ENCODE measurements around the gene TBL1X. TPM values are rescaled to one million over a fixed set of nuclear protein-coding genes. Genes with fewer than 3 reads are reported as not detected.

Gene TBL1X
- total RNA-seq, 1 experiment from 2014 or later, result 31.9 TPM

GRCh38 chrX:9582956-9583355 is 118.1 kb downstream of the TBL1X start:
- ATAC-seq (no peak), DNase-seq (no peak)
- Histone ChIP-seq H4K20me1 (ENCODE audit: low read length) (no peaks in the 10 kb centered on the region), H3K36me3 (ENCODE audit: low read depth, low read length) (no peaks in the 10 kb centered on the region), H3K9me2 (replicated peaks; ENCODE audit: low read length) (no peaks in the 10 kb centered on the region), H2AFZ (ENCODE audit: low read length) (no peak overlapping the region), H3F3A (ENCODE audit: low read length, unreplicated experiment) (no peaks in the 10 kb centered on the region), H3K27me3 (ENCODE audit: low read length) (no peaks in the 10 kb centered on the region), H3K9ac (ENCODE audit: low read length) (no peak overlapping the region), H3K27ac (ENCODE audit: low read length) (no peak overlapping the region), H3K9me3 (ENCODE audit: low read length) (no peaks in the 10 kb centered on the region), H3K4me2 (ENCODE audit: low read length) (no peak overlapping the region), H3K79me2 (ENCODE audit: low read length) (peaks cover 37% of the 10 kb centered on the region), H3K4me3 (ENCODE audit: low read length) (no peak overlapping the region), H3K4me1 (ENCODE audit: insufficient read depth, low read length) (no peaks in the 10 kb centered on the region)
- intact Hi-C loops (cut with micrococcal nuclease), result no loop called here
- TF ChIP-seq CTCF (conservative IDR thresholded peaks at IDR 0.05; ENCODE audit: low read depth, low read length) (no peak), EZH2phosphoT487 (IDR thresholded peaks at IDR 0.05; ENCODE audit: borderline replicate concordance, low read length) (no peak), EZH2 (IDR thresholded peaks at IDR 0.05; ENCODE audit: low read length, unreplicated experiment) (no peak)
- no TSS peak for BruUV-seq (replicated peaks)
- ChIA-PET POLR2A (ENCODE audit: unreplicated experiment) (no interaction called here), CTCF (no interaction called here)

GRCh38 chrX:9586992-9587392 is 122.1 kb downstream of the TBL1X start:
- TF ChIP-seq CTCF (conservative IDR thresholded peaks at IDR 0.05; ENCODE audit: low read depth, low read length), result no peak
- no peak for TF ChIP-seq EZH2phosphoT487 (IDR thresholded peaks at IDR 0.05; ENCODE audit: borderline replicate concordance, low read length)
- no peak for TF ChIP-seq EZH2 (IDR thresholded peaks at IDR 0.05; ENCODE audit: low read length, unreplicated experiment)
- Histone ChIP-seq H3K27me3 (ENCODE audit: low read length) (no peaks in the 10 kb centered on the region), H3K9me3 (ENCODE audit: low read length) (no peaks in the 10 kb centered on the region), H3K27ac (ENCODE audit: low read length) (no peak overlapping the region), H3K4me3 (ENCODE audit: low read length) (no peak overlapping the region), H3K79me2 (ENCODE audit: low read length) (peaks cover 37% of the 10 kb centered on the region), H3K4me2 (ENCODE audit: low read length) (no peak overlapping the region), H3F3A (ENCODE audit: low read length, unreplicated experiment) (no peaks in the 10 kb centered on the region), H3K36me3 (ENCODE audit: low read depth, low read length) (no peaks in the 10 kb centered on the region), H2AFZ (ENCODE audit: low read length) (no peak overlapping the region), H3K9me2 (replicated peaks; ENCODE audit: low read length) (no peaks in the 10 kb centered on the region), H3K4me1 (ENCODE audit: insufficient read depth, low read length) (no peaks in the 10 kb centered on the region), H4K20me1 (ENCODE audit: low read length) (no peaks in the 10 kb centered on the region), H3K9ac (ENCODE audit: low read length) (no peak overlapping the region)
- ChIA-PET POLR2A (ENCODE audit: unreplicated experiment) (no interaction called here), CTCF (no interaction called here)
- intact Hi-C loops (cut with micrococcal nuclease), result no loop called here
- no TSS peak for BruUV-seq (replicated peaks)
- no peak for ATAC-seq
- DNase-seq, result no peak

- Histone ChIP-seq H3K27me3 (ENCODE audit: low read length) (no peaks in the 10 kb centered on the region), H3K4me3 (ENCODE audit: low read length) (no peak overlapping the region), H3K9ac (ENCODE audit: low read length) (no peak overlapping the region), H4K20me1 (ENCODE audit: low read length) (no peaks in the 10 kb centered on the region), H3K36me3 (ENCODE audit: low read depth, low read length) (no peaks in the 10 kb centered on the region), H3K4me1 (ENCODE audit: insufficient read depth, low read length) (no peaks in the 10 kb centered on the region), H3K27ac (ENCODE audit: low read length) (no peak overlapping the region), H2AFZ (ENCODE audit: low read length) (no peak overlapping the region), H3K9me3 (ENCODE audit: low read length) (no peaks in the 10 kb centered on the region), H3K4me2 (ENCODE audit: low read length) (no peak overlapping the region), H3F3A (ENCODE audit: low read length, unreplicated experiment) (no peaks in the 10 kb centered on the region), H3K9me2 (replicated peaks; ENCODE audit: low read length) (no peaks in the 10 kb centered on the region), H3K79me2 (ENCODE audit: low read length) (peaks cover 34% of the 10 kb centered on the region)
- intact Hi-C loops (cut with micrococcal nuclease), result no loop called here
- BruUV-seq (replicated peaks), result no TSS peak
- POLR2A ChIA-PET (ENCODE audit: unreplicated experiment), result no interaction called here
- CTCF ChIA-PET, result no interaction called here
- TF ChIP-seq EZH2 (IDR thresholded peaks at IDR 0.05; ENCODE audit: low read length, unreplicated experiment) (no peak), CTCF (conservative IDR thresholded peaks at IDR 0.05; ENCODE audit: low read depth, low read length) (no peak), EZH2phosphoT487 (IDR thresholded peaks at IDR 0.05; ENCODE audit: borderline replicate concordance, low read length) (no peak)
- ATAC-seq, result no peak
- DNase-seq, result no peak
Measured at GRCh38 chrX:9587642-9588041, 122.8 kb downstream of the TBL1X start.
